ENCODE results near the gene KCTD6.
A peak's percentile ranks its signal among the peaks of the same experiment; 100 is the strongest.

Gene KCTD6

DNA sequence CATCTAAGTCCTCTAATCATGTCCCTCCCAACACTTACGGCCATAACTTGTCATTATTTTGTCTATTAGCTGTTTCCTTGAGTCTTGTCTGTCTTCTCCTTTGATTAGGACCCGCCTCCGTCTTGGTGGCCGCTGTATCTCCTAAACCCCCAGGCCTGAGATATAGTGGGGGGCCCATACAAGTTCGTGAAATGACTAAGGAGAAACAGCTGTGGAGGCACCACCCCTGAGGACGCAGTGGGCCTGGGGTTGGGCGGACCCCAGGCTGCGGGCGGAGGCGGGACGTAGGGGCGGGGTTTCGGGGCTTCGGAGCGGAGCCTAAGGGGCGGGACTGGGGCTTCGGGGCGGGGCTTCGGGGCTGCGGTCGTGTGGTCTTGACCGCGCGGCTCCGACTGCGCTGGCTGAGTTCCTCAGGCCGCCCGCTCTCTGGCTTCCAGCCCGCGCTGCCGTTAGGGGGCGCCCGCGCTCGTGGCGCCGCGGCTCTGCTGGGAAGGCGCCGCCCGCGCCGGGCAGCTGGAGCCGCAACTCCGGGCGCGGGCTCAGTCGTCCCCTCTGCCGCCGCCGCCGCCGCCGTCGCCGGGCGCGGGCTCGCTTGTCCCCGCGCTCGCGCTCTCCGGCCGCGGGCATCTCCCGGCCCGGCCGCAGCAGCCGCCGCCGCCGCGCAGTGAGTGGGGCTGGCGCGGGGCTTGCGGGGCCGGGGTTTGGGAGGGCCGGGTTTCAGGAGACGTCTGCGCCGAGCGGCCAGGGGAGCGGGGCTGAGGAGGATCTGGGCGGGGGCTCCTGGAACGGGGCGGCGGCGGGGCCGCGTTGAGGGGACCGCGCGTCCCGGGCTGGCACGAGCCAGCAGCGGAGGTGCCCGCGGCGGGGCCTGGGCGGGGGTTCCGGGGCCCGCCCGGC is at the start of gene KCTD6:
KCTD6 (plus strand) TSS at position 591 of the 897 bp plus-strand sequence. CDS start 6,660 bp downstream, outside the sequence.
- peak; percentile 98 for DNase-seq

DNA sequence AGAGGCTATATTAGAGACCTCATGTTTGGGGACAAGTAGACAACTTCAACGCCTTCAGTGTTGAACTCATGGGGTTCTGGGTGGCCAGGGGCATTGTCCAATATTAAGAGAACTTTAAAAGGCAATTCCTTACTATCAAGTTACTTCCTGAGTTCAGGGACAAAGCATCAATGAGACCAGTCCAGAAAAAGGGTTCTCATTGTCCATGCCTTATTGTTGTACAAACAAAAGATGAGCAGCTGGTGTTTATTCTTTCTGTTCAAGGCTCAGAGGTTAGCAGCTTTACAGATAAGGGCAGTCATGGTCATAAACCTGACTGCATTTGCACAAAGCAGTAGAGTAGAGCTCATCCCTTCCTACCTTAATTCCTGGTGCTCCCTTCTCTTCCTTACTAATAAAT is 39.7 kb upstream of the KCTD6 start:
- DNase-seq: no peak

DNA sequence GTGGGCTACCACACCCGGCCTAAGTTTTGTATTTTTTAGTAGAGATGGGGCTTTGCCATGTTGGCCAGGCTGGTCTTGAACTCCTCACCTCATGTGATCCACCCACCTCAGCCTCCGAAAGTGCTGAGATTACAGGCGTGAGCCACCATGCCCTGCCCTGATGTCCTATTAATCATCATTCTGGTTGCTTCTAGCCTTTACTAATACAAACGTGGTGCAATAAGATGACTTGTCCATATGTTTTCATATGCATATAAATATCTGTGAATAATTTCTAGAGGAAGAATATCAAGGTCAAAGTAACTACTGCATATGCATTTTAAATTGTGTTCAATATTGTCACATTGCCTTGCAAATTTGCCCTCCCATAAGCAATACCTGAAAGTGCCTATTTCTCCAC is 32.7 kb upstream of the KCTD6 start:
- no peak for DNase-seq

DNA sequence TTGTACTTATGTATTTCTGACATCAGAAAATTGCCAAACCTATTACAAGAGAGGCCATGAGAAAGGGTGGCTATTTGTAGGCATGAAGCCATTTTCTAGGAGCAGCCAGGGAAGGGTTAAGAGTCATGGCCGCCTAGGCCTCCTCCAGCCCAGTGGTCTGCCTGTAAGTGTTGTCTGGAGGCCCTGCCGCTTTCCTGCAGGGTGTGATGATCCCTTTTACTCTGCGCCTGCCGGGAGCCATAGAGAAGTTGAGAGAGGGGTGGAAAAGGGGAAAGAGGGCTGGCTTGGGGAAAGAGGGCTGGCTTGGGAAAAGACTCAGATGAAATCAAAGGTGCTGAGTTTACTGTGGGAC is 29.1 kb upstream of the KCTD6 start:
- no peak for DNase-seq

DNA sequence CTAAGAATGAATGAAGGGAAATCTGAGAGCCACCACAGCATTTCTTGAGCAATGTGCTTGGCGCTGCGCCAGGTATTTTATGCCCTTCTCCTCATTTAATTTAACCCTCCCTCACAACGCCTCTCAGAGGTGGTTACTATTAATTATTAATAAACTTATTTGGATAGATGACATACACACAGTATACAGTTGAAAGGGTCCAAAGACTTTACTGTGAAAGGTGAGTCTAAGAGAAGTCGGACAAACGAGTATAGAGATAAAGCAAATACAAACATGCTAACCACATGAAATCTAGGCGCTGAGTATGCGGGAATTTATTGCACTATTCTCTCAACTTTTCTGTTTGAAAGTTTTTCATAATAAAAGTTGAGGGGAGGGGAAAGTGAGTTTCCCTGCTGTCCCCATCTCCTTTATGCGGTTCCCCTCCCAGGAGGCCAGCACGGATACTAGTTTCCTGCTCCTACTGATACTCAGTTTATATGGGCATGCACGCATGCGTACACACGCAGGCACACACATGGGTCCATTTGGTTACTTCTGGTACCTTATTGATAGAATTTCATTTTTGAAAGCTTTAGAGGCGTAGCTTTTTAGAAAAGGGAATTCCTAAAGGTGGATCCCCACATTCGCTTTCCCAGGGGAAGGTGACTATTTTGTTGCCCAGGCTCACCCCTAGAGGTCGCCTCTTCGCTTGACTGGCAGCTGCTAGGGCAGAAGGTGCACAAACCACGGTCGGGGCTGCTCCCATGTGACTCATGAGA is 28.5 kb upstream of the KCTD6 start:
- DNase-seq: peak; percentile 73

DNA sequence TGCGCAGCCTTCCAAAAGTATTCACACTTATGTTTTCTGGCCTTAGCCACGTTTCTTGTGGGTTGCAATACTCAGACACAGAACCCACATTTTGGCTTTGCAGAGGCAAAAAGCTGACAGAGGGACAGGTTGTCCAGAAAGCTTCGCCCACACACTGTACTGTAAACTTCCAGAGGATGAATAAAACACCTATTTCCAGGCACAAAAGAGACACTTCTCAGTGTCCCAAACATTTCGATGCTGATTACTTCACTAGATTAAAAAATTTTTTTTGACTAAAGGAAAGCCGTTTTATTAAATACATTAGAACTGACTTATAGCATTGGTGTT is 28.0 kb upstream of the KCTD6 start:
- no peak for DNase-seq

DNA sequence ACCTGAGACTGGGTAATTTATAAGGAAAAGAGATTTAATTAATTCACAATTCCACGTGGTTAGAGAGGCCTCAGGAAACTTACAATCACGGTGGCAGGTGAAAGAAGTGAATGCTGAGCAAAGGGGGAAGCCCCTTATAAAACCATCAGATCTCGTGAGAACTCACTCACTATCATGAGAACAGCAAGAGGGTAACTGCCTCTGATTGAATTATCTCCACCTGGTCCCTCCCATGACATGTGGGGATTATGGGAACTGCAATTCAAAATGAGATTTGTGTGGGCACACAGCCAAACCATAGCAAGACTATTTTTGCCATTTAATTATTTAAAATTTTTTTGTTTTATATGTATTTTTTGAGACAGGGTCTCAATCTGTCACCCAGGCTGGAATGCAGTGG is 27.0 kb upstream of the KCTD6 start:
- DNase-seq: no peak

DNA sequence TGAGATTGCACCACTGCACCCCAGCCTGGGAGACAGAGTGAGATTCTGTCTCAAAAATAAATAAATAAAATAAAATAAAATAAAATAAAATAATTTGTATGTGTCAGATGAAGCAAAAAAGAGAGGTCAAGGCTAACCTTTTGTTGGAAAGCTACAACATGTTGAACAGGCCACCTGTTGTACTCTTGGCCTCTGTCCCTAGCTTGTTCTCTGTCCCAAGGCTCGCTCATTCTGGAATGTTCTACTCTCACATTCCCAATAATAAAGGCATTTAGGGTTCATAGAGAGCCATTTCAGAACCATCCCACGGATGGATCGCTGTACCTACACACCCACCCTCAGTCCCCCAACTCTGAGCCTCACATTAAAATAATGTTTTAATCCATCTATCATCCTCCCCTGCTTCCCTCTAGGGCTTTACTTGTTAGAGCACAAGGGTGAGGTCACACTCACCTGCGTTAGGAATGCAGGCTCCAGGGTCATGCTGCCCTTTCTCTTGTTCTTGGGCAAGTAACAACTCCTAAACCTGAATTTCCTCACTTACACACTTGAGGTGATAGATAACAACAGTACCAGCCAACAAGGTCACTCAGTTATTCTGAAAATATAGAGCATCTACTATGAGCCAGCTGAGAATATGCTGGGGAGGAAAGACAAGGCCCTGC is 24.9 kb upstream of the KCTD6 start:
- DNase-seq: no peak

DNA sequence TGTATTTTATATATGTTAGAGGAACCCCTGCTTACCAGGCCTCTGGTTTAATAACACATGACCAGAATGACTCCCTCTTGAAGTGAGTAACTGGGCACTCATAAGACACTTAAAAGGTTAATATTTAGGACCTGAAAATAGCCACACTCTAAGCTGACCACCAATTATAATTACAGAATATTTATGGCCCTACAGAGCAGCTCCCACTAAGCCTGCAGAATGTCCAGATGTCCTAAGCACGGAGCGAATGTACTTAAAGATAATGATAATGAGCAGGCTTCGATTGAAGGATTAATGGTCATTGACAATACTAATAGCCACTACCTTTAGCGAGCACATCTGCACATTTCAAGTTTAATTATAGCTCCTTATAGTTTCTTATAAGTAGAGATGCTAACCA is 22.8 kb upstream of the KCTD6 start:
- DNase-seq: no peak

DNA sequence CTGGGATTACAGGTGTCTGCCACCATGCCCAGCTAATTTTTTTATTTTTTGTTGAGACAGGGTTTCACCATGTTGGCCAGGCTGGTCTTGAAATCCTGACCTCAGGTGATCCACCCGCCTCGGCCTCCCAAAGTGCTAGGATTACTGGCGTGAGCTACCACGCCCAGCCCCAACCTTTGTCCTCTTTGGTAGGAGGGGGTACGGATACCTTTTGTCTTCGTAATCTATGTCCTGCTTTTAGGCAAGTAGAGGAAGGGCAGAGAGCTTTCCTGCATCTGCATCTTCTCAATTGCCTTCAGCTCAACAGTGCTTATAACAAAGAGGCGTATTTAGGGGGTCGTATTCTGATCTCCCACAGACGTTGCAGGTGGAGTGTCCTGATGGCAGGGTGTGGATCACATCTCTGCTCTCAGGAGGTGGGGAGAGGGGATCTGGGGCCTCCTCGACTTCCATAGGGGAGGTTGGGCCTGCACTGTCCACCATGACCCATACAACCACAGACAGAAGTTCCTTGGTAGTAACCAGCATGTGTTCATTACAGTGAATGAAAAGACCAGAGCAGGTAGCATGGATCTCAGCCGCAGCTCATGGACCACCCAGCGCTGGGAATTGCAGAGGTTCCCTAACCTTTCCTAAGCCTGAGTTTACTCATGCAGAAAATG is 21.4 kb upstream of the KCTD6 start:
- no peak for DNase-seq

DNA sequence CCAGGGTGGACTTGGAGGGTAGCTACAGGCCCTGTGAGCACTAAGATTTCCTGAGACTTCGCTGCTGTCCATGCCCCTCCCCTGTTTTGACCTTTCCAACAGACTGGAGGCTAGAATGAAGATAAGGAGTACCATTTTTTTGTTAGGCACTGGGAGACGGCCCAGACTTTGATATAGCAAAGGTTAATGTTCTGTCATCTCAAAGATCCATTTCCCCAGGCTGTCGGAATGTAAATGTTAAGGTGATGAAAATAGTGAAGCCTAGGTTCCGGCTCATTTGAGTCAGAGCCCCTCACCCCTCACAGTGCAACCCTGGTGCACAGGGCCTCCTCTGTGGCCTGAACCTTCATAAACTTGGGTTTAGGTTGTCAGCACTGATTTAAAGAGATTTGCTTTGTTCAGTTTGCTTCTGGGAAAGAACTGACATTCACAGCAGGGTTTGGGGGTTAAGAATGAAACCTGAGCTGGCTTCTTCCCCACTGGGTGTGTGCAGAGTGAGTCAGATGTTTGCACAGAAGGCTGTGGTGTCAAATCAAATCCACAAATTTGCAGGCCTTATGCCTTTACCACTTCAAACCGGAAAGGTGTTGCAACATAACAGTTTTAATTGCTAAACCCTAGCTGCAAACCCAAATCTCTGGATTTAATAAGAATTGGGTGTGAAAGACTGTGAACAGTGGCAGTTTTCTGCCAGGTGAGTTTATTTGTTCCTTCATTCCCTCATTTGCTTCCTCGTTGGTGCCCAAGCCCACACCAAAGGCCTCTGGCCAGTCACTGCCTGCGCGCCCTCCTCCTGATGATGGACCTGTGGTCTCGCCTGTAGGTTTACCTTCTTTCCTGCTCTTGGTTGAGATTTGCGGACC is 20.6 kb upstream of the KCTD6 start:
- DNase-seq: peak; percentile 82

DNA sequence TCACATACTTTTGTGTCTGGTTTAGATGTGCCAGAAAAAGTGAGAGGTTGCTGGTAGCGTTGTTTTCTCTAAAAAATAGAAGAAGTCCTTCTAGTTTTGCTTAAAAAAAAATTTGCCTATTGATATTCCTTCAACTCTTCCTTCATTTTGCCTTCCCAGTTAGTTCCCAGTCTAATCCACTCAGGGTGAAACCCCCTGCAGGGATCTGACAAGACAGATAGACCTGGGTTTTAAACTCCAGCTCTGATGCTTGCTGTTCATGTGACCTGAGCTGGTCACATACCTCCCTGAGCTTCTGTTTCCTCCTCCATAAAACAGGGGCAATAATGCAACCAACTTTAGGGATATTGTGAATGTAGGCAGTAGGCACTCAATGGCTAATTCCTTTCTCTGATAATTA is 18.6 kb upstream of the KCTD6 start:
- no peak for DNase-seq

DNA sequence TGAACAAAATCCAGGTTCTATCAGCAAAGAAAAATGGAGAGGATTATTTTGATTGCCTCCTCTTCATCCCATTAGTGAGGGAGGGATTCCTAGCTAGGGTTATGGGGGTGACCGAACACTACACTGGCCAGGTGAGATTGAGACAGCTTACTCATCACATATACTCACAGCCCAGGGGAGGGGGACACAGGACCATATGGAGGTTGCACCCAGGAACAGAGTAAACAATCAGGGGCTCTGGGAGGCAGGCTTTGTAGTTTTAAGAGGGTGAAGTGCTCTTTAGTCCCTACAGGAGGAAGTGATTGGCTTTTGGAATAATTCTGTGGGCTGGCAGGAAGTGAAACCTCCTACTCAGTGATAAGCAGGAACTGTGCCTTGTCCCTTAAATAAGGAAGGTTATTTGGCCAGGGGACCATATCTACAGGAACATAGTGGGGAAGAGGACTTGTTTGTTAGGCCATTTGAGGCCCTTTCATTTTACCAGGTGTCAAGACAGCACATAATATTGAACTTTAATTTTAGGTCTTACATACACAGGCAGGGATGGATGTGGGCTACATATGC is 17.5 kb upstream of the KCTD6 start:
- no peak for DNase-seq

DNA sequence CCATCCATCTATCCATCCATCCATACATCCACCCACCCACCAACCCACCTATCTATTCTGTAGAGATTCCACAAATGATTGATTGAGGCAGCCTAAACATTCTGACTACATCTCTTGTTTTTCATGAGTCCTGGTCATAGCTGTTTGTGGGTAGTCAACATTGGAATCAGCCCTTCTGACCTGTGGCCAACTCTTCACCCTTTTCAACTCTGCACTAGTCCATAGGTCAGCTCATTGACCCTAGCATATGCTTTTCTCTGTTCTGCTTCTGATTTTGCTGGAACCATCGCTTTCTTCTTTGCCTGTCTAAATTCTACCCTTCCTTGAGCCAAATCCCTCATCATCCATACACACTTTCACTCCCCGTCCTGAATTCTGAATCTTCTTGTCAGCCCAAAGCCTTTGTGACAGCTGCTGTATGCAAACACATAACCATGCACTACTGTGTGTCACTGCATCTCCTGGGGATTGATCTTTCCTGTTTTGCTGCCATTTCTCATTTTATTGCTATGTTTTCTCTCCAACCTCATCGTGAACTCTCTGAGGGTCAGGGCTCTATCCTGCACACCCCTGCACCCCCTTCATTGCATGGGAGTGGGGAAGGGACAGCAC is 16.8 kb upstream of the KCTD6 start:
- DNase-seq: no peak

DNA sequence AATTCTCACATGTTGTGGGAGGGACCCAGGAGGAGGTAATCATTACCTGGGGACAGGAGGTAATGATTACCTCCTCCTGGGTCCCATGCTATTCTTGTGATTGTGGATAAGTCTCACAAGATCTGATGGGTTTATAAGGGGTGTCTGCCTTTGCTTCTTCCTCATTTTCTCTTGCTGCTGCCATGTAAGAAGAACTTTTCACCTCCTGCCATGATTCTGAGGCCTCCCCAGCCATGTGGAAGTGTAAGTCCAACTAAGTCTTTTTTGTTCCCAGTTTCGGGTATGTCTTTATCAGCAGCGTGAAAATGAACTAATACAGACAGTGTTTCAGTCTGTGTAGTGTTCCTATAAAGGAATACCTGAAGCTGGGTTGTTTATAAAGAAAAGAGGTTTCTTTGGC is 13.1 kb upstream of the KCTD6 start:
- DNase-seq: no peak

DNA sequence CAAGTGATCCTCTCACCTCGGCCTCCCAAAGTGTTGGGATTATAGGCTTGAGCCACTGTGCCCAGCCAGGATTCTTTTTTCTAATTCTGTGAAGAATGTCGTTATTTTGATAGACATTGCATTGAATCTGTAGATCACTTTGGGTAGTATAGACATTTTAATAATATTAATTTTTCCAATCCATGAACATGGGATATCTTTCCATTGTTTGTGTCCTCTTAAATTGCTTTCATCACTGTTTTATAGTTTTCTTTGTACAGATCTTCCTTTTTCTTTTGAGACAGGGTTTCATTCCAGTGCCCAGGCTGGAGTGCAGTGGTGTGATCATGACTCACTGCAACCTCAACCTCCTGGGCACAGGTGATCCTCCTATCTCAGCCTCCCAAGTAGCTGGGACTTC is 11.6 kb upstream of the KCTD6 start:
- no peak for DNase-seq

DNA sequence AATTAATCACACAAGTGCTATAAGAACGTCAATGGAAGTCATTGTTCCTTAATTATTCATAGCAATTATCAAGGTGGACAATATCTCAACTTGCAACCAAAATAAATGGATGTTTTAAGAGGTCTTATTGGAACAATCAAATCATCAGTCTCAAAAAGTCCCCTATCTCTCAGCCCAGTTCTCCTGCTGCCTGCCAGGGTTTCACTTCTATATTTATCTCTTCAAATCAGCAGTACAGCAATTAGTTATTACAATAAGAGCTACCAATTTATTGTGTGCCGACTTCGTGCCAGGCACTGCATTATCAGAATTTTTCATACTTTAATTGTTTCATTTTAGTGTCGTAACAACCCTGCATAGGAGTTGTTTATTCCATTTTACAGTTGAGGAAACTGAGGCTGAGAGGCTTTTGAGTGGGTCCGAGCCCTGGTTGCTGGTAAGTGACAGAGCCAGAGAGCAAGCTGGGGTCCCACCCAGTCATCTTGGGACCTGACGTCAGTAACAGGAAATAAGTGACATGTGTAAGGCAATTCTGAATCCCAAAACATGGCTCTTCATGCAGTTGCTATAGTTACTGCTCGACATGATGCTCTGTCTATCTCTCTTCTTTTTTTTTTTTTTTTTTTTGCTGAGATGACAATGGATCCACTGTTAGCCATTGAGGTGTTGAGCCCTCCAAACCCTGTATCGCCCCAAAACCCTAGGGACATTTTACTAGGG is 8.8 kb upstream of the KCTD6 start:
- DNase-seq: no peak

DNA sequence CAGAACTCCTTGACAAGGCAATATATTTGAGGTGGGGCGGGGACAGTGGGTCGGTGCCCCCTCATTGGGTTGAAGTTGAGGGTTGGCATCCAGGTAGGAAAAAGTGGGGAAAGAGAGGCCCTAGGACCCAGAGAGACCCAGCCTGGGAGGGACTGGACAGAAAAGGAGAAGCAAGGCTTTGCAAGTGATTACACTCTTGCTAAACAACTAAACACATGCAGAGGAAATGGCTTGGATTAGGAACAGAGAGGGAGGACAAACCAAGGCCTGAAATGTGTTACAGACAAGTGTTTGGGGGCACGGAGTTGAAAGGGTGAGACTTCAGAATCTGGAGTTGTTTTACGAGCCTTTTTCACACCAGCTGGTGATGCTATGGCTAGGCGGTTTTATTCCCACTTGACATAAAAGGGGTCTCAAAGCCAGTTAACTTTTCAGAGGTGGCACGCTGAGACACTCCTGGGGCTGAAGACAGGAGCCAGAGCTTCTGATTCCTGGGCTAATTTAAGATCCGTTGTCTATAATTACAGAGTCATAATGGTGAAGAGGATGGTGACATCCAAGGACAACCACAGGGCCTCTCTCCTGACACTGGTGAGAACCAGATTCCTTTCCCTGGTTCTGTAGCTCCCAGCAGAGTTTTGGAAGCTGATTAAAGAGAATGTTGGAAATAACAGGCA is 7.7 kb upstream of the KCTD6 start:
- no peak for DNase-seq

DNA sequence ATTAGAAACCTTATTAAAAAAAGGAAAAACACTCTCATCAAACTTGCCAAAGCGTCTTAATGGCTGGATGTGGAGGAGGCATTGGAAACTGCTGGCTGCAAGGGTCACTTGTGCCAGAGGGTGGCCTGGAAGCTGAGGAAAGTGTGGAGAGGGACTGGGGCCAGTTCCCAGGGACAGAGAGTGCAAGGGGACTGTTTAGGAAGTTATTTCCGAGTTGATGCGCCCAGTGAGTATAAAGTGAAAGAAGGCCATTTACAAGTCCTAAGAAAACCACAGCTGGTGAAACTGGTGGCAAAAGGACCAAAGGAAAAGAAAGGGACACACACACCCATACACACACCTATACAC is 7.2 kb upstream of the KCTD6 start:
- DNase-seq: no peak

DNA sequence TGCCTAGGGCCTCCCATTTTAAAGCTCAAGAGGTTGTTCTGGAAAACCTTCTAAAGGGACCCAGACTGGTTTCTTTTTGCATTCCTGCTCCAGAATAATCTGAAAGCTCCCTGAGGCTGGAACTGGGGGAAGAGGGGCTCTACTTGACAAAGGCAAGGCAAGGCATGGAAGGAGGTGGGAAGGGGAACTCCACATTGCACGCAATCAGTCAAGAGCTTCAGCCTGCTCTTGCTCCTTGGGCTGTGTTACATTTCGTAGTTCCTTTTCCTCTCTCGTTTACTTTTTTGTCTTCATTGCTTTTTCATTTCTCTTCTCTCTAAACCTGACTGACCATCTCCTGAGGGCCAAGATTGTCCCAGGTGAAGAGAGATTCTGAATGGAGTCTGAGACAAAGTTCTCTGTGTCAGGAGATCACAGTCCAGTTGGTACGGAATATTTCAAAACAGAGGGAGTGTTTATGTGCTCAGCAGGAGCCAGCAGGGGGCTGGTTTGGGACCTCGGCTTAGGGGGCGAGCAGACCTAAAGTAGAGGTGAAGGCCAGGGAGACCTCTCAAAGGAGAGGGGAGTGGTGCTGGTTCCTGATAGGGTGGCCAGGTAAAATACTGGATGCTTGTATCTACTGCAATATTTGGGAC is 6.0 kb upstream of the KCTD6 start:
- DNase-seq: no peak
